GM20000 (cell line): ENCODE data around the gene IRAK2.

Experiments used
- DNase-seq: peaks from one replicate; pipeline ENCODE4 v3.0.0; 2012; ENCODE audit warnings: low spot score
- TF ChIP-seq, protein P1 (sequence below): IDR thresholded peaks from 2 replicates; pipeline ENCODE4 v1.5.1; 2012; ENCODE audit warnings: mild to moderate bottlenecking, control low read depth; ENCODE audit errors: extremely low read depth, missing control alignments

IRAK2 gene

DNA sequence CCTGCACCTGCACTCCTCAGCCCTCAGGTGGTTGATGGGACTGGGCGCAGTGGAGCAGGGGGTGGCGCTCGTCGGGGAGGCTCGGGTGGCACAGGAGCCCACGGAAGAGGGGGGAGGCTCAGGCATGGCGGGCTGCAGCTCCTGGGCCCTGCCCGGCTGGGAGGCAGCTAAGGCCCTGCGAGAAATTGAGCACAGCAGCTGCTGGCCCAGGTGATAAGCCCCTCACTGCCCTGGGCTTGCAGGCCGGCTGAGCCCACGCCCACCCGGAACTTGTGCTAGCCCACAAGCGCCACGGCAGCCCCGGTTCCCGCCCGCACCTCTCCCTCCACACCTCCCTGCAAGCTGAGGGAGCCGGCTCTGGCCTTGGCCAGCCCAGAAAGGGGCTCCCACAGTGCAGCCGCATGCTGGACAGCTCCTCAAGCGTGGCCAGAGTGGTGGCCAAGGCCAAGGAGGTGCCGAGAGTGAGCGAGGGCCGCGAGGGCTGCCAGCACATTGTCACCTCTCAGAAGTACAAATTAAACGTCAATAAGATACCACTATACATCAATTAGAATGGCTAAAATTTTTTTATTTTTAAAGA, 28.2 kb upstream of the IRAK2 start:
- DNase-seq: no peak
- TF ChIP-seq, protein P1, sequence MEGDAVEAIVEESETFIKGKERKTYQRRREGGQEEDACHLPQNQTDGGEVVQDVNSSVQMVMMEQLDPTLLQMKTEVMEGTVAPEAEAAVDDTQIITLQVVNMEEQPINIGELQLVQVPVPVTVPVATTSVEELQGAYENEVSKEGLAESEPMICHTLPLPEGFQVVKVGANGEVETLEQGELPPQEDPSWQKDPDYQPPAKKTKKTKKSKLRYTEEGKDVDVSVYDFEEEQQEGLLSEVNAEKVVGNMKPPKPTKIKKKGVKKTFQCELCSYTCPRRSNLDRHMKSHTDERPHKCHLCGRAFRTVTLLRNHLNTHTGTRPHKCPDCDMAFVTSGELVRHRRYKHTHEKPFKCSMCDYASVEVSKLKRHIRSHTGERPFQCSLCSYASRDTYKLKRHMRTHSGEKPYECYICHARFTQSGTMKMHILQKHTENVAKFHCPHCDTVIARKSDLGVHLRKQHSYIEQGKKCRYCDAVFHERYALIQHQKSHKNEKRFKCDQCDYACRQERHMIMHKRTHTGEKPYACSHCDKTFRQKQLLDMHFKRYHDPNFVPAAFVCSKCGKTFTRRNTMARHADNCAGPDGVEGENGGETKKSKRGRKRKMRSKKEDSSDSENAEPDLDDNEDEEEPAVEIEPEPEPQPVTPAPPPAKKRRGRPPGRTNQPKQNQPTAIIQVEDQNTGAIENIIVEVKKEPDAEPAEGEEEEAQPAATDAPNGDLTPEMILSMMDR: no peak

DNA sequence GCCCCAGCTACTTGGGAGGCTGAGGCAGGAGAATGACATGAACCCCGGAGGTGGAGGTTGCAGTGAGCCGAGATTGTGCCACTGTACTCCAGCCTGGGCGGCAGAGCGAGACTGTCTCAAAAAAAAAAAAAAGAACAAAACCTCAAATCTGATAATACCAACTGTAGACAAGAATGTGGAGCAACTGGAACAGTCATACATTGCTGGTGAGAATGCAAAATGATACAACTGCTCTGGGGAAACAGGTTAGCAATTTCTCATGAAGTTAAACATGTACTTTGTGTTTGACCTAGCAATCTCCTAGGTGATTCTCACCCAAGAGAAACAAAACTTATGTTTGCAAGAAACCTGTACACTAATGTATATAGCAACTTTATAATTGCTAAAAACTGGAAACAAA, 27.5 kb upstream of the IRAK2 start:
- no peak for DNase-seq
- TF ChIP-seq, protein P1: no peak

DNA sequence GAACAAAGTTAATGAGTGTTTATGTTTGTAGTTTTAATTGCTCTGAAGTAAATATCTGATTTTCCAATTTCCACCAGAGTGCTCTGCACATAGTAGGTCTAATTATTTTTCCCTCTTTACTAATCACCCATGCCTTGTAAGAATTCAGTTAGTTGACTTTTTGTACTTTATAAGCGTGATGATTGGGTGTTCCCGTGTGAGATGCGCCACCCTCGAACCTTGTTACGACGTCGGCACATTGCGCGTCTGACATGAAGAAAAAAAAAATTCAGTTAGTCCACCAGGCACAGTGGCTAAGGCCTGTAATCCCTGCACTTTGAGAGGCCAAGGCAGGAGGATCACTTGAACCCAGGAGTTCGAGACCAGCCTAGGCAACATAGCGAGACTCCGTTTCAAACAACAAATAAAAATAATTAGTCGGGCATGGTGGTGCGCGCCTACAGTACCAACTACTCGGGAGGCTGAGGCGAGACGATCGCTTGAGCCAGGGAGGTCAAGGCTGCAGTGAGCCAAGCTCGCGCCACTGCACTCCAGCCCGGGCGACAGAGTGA, 23.6 kb upstream of the IRAK2 start:
- TF ChIP-seq, protein P1: no peak
- DNase-seq: no peak

DNA sequence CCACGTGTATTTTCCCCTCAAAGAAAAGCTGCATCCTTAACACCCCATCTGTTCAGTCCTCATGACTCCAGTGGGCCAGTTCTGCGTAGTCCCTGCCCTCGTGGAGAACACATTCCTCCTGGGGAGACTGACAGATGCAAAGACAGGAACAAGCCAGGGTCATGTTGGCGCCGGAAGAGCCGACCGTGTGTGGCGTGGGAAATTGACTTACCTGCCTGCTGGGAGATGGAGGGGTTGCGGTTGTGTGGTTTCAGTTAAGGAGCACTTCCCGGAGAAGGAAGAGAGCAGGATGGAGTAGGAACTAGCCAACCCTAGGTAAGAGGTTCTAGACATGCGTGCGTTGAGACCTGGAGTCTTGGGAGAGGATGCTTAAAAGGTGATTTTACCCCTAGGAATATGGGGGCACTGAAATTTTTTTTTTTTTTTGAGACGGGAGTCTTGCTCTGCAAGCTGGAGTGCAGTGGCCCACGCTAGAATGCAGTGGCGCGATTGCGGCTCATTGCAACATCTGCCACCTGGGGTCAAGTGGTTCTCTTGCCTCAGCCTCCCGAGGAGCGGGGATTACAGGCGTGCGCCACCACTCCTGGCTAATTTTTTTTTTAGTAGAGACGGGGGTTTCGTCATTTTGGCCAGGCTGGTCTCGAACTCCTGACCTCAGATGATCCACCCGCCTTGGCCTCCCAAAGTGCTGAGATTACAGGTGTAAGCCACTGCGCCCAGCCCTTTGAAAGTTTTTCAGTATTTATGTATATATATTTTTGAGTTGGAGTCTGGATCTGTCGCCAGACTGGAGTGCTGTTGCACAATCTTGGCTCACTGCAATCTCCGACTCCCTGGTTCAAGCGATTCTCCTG, 21.8 kb upstream of the IRAK2 start:
- no peak for DNase-seq
- TF ChIP-seq, protein P1: no peak

DNA sequence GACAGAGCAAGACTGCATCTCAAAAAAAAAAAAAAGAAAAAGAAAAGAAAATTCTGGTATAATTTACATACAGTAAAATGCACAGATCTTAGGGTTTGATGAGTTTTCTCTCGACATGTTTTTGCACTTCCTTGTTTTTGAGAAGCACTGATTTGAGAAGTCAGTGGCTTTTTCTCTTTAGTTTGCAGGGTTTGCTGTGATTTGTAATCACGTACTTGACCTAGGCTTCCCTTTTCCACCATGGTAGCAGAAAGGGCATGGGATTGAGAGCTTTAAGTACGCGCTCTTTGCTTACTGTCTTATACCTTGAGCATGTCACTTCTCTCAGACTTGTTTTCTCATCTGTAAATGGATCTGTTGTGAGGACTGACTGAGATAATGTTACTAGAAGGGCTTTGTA, 19.0 kb upstream of the IRAK2 start:
- TF ChIP-seq, protein P1: no peak
- no peak for DNase-seq

DNA sequence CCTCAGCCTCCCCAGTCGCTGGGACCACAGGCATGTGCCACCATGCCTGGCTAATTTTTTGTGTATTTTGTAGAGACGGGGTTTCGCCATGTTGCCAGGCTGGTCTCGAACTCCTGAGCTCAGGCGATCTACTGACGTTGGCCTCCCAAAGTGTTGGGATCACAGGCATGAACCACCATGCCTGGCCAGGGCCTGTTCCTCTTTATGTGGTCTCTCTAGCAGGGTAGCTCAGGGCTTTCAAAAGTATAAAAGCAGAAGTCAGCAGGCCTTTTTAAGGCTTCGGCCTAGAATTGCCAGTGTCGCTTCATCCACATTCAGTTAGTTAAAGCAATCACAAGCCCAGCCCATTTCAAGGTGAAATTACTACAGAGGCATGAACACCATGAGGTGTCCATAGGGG, 15.5 kb upstream of the IRAK2 start:
- TF ChIP-seq, protein P1: no peak
- DNase-seq: no peak

DNA sequence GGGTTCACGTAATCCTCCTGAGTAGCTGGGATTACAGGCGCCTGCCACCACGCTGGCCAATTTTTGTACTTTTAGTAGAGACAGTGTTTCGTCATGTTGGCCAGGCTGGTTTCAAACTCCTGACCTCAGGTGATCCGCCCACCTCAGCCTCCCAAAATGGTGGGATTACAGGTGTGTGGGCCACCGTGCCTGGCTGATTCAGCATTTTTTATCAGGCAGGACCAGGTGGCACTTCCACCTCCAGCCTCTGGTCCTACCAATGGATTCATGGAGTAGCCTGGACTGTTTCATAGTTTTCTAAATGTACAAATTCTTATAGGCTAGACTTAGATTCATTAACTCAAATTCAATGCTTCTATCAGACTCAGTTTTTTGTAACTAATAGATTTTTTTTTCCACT, 13.7 kb upstream of the IRAK2 start:
- TF ChIP-seq, protein P1: no peak

More for the DNA sequence above, 13.7 kb upstream of the IRAK2 start:
- no peak for DNase-seq
